ENCODE results near the gene KCTD20.
"Not testable (repeated sequence)": the region's sequence is repeated elsewhere in the genome, so short reads cannot be mapped to it uniquely, and the experiment has no call there.

Gene KCTD20

DNA sequence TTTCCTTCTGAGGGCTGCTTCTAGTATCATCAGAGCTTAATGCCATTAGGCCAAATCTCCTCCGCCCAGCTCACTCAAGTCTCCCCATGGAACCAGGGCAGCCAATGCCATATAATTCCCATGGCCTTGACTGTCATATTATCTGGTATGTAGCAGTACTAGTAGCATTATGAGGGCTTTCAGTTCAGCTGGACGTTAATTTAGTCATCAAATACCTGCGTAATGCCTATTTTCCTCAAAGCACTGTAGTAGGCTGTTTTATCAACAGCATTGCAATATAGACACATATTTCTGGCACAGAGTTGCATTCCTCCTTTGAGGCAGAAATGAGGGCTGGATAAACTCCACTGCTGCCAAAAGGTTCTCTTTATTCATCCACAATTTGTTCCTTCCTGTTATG, 1.7 kb downstream of the KCTD20 start:
- DNase-seq (ENCODE audit: low read depth): no peak

DNA sequence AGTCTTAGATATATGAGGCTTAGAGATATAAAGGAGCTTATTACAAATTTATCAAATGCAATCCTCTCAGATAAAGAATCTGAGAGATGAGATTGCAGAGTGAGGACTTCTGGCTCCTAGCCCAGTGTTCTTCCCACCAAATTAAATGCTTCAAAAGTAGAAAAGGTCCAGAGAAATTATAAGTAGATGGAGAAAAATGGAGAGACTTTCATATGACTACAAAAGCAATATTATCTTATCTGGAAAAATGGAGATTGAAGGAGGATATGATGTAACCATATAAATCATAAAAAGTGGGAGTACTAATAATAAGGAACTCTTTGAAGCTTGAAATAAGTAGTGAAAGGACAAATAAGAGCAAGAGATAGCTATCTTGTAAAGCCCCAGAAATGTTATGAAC, 2.8 kb downstream of the KCTD20 start:
- DNase-seq (ENCODE audit: low read depth): no peak

DNA sequence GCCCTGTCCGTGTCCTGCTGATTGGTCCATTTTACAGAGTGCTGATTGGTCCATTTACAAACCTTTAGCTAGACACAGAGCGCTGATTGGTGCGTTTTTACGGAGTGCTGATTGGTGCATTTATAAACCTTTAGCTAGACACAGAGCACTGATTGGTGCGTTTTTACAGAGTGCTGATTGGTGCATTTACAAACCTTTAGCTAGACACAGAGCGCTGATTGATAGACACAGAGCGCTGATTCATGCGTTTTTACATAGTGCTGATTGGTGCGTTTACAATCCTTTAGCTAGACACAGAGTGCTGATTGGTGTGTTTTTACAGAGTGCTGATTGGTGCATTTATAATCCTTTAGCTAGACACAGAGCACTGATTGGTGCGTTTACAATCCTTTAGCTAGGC, 6.4 kb downstream of the KCTD20 start:
- DNase-seq (ENCODE audit: low read depth): not testable (repeated sequence)

DNA sequence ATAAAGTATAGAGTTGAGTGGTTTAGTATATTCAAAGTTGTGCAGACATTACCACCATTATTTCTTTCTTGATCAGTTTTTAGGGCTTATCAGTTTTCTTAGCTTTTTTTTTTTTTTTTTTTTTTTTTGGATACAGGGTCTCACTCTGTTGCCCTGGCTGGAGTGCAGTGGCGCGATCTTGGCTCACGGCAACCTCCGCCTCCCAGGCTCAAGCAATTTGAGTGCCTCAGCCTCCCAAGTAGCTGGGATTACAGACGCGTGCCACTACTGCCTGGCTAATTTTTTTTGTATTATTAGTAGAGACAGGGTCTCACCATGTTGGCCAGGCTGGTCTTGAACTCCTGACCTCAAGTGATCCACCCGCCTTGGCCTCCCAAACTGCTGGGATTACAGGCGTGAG, 10.1 kb downstream of the KCTD20 start:
- DNase-seq (ENCODE audit: low read depth): not testable (repeated sequence)

DNA sequence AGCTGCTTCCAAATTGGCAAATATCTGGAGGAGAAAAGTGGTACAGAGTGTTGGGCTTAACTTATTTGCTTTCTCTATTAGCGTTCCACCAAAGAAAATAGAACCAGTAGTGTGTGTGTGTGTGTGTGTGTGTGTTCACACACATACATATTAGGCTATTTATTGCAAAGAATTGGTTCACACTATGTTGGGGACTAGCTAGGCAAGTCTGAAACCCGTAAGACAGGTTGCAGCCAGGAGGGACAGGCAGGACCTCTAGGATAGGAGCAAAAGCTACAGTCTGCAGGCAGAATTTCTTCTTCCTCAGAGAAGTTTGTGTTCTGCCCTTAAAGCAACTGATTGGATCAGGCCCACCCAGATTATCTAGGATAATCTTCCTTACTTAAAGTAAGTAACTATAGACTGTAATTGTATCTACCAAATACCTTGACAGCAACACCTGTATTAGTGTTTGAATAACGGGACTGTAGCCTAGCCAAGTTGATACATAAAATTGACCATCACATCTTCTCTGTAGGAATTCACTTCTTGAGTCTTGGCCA, 12.8 kb downstream of the KCTD20 start:
- no peak for DNase-seq (ENCODE audit: low read depth)

DNA sequence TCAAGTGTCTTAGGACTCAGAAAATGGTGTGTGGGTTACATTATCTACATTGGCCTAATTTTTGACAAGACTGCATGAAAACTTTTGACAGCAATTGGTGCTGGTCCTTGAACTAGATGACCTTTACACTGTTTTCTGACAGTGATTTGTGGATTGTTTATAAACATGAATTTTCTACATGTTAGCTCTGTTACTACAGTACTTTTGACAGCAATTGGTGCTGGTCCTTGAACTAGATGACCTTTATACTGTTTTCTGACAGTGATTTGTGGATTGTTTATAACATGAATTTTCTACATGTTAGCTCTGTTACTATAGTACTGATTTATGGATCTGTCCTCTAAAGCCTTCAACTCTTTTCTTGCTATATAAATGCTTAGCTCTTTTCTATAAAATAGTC, 16.7 kb downstream of the KCTD20 start:
- no peak for DNase-seq (ENCODE audit: low read depth)

DNA sequence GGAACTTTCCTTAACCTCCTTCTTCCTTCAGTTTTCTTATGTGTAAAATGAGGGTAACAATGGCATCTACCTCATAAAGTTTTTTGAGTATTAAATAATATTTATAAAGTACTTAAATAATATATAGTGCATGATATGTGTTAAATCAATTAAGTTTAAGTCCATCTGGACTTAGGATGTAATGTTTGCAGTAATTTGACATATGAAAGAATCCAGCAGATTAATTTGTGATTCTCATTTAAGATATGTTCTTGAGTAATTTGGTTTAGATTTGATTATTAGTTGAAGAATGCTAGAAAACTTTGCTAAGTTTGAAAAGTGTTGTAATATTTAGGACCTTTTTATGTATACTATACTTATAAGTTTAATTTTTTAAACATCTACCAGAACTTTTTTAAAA, 18.1 kb downstream of the KCTD20 start:
- DNase-seq (ENCODE audit: low read depth): no peak

DNA sequence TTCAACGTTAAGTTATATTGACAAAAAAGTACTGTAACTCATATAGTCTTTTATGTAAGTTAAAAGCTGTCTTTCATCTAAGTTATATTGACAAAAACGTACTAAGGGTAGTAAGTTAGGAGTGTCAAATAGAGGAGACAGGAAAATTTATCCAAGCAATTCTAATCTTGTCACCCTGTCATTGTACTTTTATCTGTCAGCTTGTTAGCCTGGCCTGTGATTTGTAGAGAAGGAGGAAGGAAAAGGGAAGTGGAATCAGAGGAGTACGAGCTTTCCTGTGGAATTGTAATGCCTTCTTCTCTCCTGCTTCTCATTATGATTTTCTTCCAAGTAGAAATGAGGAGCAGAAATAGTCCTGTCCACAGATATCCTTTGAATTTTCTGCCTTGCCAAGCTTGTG, 18.8 kb downstream of the KCTD20 start:
- DNase-seq (ENCODE audit: low read depth): no peak

DNA sequence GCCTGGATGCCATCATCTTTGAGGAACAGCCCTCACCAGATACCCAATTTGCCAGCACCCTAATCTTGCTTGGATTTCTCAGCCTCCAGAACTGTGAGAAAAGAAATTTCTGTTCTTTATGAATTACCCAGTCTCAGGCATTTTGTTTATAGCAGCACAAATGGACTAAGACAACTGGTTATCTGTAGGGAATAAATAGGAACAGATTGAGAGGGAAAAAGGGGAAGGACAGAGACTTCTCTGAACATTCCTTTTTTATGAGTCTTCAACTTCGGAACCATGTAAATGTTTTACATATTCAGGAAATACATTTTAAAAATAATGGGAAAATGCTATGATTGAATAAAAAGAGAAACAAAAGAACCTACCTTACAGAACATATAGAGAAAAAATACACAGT, 20.9 kb downstream of the KCTD20 start:
- DNase-seq (ENCODE audit: low read depth): no peak

DNA sequence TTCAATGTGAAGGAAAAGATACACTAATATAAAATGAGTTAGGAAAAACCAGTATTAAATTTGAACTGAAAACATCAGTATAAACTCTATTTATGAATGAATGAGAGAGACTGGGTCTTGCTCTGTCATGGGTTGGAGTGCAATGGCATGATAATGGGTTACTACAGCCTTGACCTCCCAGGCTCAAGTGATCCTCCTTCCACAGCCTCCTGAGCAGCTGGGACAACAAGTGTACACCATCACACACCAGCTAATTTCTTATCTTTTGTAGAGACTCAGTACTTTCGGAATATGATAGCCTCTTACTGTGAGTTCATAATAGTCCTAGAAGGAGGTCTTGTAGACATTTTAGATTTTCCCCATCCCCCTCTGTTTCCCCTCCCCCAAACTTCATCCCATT, 21.4 kb downstream of the KCTD20 start:
- DNase-seq (ENCODE audit: low read depth): no peak

DNA sequence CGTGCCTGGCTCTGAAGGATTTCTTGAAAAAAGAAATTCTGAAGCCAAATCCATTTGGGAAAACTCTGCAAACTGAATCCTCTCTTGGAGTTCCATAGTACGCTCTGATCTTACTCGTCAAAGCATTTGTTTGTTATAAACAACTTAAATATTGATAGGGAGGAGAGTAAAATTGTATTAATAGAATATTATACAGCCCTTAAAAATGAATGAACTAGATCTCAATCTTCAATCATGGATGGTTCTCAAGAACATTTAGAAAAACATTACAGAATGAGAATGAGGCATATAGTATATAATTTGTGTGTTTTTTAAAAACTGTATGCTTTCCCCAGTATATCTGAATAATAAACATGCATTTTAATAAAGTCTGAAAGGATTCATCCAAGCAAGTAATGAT, 24.8 kb downstream of the KCTD20 start:
- no peak for DNase-seq (ENCODE audit: low read depth)

DNA sequence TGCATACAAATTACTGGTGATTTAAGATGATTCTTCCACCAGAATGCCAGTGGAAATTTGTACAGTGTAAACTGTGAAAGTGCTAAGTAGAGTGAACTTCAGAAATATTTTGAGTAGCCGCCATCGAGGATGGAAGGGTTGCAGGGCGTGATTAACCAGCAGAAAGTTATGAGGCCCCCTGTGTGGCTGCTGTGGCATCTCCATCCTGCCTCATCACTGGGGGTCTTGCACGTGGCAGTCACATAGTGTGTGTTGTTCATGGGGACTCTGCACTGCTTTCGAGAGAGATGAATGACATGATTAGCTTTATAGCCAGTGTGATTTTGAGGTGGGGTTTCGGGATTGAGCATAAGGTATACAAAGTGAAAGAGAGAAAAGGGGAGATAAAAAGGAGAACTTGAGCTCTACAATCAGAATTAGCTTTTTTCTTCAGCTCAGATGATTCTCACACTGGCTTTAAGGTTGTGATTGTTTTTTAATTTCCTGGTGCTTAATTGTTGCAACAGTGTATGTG, 26.4 kb downstream of the KCTD20 start:
- no peak for DNase-seq (ENCODE audit: low read depth)

DNA sequence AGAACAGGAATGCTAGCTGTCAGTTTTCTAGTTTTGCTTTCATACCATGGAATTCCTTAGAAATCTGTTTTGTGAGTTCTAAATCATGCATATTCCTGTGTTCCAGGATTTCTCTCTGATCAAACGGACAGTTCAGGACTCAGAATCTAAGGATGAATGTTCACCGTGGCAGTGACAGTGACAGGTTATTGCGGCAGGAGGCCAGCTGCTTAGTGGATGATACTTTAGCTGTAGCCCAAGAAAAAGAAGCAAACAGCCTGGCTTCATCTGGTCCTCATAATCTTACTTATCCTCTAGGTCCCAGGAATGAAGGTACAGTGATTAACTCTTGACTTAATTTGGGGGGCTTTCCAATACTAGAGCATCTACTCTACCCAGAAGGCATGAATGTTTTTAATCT, 27.1 kb downstream of the KCTD20 start:
- DNase-seq (ENCODE audit: low read depth): no peak

DNA sequence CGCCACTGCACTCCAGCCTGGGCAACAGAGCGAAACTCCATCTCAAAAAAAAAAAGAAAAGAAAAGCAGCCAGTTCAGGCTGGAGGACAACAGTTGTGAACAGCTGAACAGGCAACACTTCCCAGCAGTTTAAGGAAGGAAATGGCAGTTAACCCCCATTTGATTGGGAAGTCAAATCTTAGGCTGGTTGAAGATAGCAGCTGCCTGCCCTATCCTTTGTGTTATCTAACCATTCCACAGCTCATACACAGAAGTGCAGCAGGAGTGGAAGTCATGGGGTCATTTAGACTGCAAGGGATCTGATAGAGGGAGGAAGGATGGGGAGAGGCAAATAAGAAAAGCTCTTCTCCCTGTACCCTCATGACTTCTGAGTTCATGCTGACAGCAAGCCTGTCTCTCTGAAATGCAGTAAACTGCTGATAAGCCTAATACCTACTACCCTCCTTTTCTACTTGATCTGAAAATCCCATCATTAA, 35.3 kb downstream of the KCTD20 start:
- no peak for DNase-seq (ENCODE audit: low read depth)

DNA sequence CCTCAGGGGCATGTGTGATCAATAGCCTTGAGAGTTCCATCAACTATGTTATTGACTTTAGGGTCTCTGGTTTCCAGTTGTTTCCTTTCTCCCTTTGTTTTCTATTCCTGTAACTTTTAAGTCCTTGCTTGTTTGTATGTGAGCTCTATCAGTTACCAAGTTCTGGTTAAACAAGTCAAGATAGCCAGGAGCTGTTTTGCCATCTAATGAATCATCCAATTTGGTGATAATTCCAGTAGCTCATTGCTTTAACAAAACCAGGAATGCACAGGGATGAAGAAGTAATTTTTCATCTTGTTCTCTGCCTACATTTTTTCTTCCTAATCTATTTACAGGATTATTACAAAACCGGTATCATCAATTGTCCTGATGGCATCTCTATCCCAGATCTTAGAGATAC, 36.5 kb downstream of the KCTD20 start:
- DNase-seq (ENCODE audit: low read depth): no peak

DNA sequence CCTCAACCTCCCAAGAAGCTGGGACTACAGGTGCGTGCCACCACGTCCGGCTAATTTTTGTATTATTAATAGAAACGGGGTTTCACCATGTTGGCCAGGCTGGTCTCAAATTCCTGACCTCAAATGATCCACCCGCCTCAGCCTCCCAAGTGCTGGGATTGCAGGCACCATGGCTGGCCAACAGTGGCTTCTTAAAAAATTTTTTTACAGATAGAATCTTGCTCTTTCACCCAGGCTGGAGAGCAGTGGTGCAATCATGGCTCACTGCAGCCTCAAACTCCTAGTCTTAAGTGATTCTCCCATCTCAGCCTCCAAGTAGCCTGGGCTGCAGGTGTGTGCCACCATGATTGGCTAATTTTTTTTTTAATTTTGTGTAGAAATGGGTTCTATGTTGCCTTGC, 40.5 kb downstream of the KCTD20 start:
- not testable (repeated sequence) for DNase-seq (ENCODE audit: low read depth)

DNA sequence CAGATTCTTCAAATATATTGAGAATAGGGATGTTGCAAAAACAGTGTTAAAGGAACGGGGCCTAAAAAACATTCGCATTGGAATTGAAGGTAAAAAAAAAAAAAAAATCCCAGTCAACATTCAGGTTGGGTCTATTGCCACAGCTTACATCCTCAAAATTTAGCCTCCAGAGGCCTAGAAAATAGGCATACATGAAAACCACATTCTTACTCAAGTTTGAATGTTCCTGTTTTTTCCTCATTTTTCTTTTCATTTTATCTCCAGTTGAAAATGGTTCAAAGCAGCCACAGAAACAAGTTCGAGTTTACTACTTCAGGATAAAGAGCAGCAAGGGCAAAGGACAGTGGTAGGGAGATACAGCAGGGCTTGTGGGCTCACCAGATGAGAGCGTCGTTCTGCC, 41.9 kb downstream of the KCTD20 start:
- no peak for DNase-seq (ENCODE audit: low read depth)

DNA sequence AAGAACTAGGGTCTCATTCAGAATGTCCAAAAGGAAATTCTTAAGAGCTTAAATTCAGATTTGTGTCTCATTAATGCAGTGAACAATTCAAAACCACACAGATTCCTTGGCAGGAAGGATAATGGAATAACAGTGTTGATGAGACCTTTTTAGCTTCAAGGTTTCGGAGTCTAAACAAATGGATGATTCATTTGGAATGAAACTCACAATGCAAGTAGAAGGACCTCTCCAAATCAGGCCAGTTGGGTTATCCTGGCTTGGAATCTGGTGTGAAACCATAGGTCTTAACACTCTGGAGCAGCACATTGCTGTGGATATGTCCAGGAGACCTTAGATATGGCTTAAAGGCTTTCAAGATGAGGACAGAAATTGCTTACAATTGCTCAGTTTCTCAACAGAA, 44.9 kb downstream of the KCTD20 start:
- DNase-seq (ENCODE audit: low read depth): no peak

DNA sequence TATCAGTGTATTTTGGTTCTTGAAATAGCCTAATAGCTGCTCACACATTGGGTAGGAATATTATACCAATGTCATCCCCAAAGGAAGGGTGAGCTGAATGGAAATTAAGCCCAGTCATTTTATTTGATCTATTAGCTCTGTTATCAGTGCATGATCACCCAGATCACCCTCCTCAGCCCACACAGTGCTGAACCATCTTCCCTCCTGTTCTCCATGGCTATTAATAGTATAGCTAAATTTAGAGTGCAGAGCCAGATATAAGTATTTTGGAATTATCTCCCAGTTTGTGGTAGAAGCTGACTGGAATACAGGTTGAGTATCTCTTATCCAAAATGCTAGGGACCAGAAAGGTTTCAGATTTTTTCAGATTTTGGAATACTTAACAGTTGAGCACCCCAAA, 45.4 kb downstream of the KCTD20 start:
- DNase-seq (ENCODE audit: low read depth): no peak

DNA sequence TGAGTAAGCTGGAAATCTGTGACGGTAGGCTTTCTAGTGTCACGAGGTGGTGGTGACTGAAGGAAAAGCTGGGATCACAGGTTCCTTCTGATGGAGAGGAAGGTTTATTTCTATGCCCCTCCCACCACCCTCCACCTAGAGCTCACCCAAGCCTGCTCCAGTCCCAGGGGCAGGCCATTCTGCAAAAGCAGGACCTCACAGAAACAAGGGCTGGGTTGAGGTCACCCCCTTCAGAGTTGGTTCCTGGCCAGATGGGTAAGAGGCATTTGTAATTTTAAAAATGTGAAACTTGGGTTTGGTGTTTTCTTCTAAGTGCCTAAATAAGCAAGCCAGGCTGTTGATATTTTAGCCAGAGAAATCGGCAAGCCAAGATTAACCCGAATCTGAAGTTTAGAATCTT, 46.6 kb downstream of the KCTD20 start:
- DNase-seq (ENCODE audit: low read depth): no peak

DNA sequence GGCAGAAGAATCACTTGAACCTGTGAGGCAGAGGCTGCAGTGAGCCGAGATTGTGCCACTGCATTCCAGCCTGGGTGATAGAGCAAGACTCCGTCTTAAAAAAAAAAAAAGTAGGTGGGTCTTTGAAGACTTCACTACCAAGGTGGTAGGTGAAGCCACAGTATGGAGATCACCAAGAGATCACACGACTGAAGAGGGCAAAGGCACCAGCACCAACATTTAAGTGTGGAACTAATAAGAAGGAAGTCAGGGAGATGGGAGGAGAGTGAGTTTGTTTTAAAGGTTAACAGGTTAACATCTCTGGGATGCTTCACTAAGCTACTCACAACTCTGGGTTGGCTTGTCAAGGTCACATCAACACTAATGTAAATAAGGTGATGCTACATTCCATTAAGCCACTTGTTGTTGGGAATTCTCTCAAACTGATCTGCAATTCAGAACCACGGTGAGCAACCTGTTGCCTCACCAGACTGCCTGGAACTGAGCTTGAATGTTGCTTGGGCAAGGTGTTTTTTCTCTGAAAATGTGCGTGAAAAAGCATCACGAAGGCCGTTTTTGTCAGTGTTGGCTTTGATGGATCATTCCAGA, 48.7 kb downstream of the KCTD20 start:
- no peak for DNase-seq (ENCODE audit: low read depth)

DNA sequence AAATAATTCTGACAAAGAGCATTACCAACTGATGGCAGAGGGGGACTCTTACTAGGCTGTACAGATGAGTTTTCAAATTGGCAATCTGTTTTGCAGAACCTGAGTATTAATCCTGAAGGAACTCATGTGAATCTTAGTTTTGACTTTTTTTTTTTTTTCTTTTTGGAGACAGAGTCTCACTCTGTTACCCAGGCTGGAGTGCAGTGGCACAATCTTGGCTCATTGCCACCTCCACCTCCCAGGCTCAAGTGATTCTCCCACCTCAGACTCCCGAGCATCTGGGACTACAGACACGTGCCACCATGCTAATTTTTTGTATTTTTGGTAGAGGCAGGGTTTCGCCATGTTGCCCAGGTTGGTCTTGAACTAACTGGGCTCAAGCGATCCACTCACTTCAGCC, 49.3 kb downstream of the KCTD20 start:
- no peak for DNase-seq (ENCODE audit: low read depth)

DNA sequence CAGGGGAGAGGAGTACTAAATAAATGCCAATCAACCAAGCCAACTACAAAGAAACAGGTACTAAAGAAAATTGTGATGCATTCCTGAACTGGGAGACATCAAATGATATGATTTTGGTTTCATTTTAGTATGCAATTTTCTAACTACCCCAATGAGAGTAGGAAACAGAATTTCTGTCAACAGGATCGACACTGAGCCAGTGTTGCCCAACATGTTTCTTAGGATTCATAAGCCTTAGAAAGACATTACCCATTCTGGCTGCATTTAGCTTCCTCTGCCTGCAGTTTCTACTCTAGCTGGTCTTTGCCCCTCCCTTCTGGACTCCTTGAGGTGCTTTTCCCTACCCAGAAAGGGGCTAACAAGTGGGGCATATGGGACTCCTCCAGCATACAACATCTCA, 49.8 kb downstream of the KCTD20 start:
- DNase-seq (ENCODE audit: low read depth): no peak

DNA sequence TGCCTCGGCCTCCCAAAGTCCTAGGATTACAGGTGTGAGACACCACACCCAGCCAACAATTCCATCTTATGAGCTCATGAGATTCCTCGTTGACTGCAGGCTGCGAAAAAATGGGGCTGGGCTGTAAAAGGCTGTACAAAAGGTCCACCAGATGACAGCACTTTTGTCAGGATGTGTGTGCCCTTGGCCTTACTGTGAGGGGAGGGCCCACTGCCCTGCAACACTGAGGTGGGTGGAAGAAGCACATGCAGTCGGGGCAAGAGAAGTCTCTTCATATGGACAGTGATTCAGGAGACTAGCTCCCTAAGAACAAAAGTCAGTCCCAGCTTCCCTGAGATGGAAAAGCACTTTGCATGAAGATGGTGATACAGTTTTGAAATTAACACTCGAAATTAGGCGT, 50.5 kb downstream of the KCTD20 start:
- no peak for DNase-seq (ENCODE audit: low read depth)

Measured in activated gamma-delta T cell treated with anti-CD3 and anti-CD28 coated beads, Interleukin-2, amount 50 U/mL, for 16 hours (primary cell).